ENCODE measurements around the gene ENDOU.

ENDOU gene

GRCh38 chr12:47721431-47721973, 3.8 kb downstream of the ENDOU start:
- DNase-seq (ENCODE audit: low read depth), result no peak

DNA sequence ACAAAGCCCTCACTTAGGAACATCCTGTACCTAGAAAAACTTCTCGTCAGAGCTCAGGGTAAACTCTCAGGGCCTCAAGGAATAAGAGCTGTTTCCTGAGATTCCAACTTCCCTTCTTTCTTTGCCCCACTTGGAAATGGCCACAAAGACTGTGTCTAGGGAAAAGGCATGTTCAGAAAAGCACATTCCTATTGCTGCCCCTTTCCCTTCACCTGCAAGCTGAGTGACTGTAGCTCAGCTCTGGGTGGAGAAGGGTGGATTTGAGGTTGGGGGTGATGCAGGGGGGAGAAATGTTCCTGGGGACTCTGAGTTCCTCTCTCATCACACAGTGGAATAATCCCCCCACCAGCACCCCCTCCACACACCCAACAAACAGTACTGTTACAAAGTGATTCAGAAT, 6.8 kb downstream of the ENDOU start:
- DNase-seq (ENCODE audit: low read depth), result no peak

DNA sequence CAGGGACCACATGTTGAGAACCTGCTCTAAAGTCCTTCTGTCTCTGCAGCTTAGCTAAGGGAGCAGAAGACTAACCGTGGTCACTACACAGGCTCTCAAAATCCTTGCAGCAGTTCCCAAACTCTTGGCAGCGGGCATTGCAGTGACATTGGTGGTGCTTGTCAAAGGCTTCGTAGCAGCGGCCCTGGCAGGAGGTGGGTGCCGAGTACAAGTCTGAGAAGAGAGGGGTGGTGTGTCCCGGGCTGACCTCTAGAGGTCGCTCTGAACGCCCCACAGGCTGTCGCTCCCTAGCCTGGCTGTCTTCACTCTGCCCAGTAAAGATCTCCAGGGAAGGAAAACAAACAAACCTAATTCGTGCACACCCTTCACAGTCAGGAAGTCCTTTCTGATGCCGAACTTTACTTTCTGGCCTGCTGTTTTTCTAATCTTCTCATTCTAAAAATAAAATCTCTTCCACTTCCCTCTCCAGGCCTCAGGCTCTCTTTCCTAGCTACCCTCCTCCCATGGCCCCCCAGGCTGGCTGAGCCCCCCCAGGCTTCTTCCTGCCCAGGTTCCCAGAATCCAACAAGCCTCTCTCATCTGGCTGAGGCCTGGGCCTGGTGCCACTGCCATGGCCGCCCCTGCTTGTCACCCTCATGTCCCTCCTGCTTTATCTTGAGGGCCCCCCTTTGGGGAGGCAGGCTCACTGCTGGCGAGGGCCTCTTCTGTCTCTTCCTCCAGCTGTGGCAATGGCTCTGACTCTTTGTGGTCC, 7.7 kb downstream of the ENDOU start:
- peak; percentile 43 for DNase-seq (ENCODE audit: low read depth)

DNA sequence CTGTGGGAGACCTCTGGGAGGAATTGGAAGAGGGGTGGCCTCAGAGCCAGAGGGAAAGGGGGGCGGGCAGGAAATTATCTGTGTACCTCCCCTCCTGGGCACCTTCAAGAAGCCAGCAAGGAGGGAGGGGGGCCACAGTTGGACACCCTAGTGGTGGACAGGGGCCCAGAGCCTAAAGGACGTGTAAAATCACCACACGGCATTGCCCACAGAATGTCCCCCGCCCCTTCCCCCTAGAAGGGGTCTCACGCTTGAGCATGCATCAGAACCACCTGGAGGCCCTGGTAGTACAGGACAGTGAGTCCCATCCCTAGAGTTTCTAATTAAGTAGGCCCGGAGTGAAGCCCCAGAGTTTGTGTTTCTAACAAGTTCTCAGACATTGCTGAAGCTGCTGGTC, 8.2 kb downstream of the ENDOU start:
- no peak for DNase-seq (ENCODE audit: low read depth)

GRCh38 chr12:47715877-47716548, 9.3 kb downstream of the ENDOU start:
- DNase-seq (ENCODE audit: low read depth), result no peak

GRCh38 chr12:47715393-47715876, 9.9 kb downstream of the ENDOU start:
- peak; percentile 60 for DNase-seq (ENCODE audit: low read depth)

DNA sequence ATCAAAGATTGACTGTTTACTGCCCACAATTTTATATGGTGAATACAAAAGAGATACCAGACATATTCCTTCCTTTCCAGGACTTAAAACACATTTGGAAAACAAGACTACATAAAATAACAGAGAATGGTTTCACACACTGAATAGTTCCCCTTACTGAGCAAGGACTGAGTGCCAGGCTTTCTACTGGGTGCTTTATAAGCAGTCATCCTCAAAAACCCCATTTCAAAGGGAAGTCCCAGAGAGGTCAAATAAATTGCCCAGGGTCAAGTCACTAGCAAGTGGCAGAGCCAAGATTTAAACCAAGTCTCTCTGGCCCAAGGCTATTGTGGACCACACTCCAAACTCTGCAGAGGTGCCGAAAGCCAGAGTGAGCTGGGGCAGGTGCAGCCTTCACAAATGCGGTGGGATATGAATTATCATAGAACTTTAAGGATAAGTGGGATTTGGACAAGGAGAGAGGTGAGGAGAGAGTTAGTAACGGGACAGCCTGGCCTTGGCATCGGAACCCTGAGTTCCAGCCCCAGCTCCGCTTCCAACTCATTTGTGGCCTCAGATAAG, 10.4 kb downstream of the ENDOU start:
- DNase-seq (ENCODE audit: low read depth), result no peak

DNA sequence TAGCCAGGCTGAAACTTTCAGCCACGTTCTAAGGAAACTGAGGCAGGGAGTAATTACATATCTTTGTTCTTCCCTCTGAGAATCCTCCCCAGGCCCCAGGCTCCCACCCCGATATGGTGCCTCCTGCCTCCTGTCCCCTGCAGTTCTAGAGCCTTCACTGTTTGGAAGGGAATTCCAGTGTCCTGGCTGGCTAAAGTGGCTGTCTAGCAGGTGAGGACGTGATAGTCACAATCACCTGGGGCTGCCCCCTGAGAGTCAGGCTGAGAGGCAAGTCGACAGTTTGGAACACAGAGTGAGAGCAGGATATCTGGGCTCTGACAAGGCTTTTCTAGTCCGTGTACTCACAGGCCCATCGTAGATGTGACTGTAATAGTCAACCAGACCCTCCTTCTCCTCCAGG, 13.1 kb downstream of the ENDOU start:
- no peak for DNase-seq (ENCODE audit: low read depth)

GRCh38 chr12:47711448-47711847, 13.8 kb downstream of the ENDOU start:
- DNase-seq (ENCODE audit: low read depth), result no peak

GRCh38 chr12:47710278-47710677, 15.0 kb downstream of the ENDOU start:
- DNase-seq (ENCODE audit: low read depth), result no peak

DNA sequence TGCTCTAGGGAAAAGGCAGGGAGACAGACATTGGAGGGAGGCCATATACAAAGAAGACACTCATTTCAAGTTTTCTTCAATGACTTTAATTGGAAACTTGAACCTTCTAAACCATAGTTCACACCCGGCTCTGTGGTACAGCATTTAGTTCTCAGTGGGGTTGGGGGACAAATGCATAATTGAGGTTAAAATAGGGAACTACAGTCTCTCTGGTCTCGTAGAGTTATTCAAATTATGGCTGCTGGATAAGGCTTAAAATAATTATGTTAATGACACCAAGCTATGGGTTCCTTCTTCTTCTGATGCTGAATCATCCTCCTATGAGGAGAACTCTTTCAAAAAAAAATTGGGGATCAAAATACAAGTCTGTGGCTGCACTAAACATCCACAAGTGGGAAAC, 15.6 kb downstream of the ENDOU start:
- no peak for DNase-seq (ENCODE audit: low read depth)

DNA sequence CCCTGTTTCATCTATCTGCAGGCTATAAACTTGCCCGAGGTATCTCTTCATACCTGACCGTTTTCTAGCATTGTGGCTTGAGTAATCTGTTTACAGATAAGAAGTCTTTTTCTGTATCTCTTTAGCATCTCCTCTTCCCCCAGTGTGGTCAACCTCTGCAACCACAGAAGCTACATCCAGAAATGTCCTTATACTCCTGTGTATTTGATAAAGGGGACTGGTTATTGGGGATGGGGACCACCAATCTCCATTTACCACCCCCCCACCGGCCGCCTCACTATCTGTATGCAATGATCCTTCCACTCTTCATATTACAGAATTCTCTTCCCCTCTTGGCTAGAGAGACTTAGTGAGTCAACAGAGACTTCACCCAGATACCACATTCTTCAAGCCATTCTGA, 16.1 kb downstream of the ENDOU start:
- no peak for DNase-seq (ENCODE audit: low read depth)

DNA sequence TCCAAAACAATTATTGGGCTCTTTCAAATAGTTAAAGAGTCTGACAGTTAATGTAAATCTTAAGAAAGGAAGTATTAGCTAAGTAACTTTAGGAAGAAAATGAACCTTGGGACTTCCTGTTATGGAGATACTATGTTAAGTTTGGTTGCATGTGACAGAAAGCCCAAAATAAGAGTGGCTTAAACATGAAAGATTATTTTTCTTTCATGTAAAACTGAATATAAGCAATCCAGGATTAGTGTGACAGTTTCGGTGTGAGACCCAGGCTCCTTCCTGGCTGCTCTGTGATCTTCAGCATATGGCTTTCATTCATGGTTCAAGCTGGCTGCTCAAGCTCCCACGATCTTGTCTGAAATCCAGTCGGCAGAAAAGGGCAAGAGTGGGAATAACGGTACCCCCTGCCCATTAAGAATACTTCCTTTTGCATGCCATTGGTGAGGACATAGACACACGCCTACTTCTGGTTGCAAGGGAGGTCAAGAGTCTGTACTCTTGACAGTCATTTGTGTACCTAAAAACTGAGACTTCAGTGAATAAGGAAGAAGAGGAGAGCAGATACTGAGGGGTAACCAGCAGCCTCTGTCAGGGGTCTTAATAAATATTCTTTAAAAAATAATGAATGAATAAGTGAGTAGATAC, 17.3 kb downstream of the ENDOU start:
- DNase-seq (ENCODE audit: low read depth), result no peak

DNA sequence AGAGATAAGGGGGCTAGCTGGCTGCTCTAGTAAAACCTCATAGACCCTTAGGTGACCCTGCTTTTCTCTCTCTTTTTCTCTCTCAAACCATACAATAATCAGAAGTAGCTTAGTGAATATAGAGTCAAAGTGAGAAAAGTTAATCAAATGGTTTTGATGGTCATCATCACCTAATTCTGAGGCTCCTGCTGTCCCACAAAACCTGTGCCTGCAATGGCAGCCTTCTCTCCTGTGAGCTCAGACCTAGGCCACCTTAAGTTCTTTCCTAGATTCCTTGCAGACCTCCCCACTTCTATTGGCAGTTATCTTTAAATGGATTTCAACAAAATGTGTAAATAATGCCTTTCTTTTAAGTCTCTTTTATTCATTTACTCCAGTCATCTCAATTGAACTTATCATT, 17.9 kb downstream of the ENDOU start:
- DNase-seq (ENCODE audit: low read depth), result no peak

- peak; percentile 98 for DNase-seq (ENCODE audit: low read depth)
Observed at GRCh38 chr12:47705566-47706425, 19.5 kb downstream of the ENDOU start, which contains the start of gene RPAP3. Gene RPAP3 (minus strand): TSS chr12:47706030. CDS start chr12:47702840, 3,190 bp downstream.

GRCh38 chr12:47705229-47705565, 20.1 kb downstream of the ENDOU start:
- DNase-seq (ENCODE audit: low read depth), result no peak

- DNase-seq (ENCODE audit: low read depth), result no peak
Observed at GRCh38 chr12:47704719-47705118, 20.6 kb downstream of the ENDOU start.

- no peak for DNase-seq (ENCODE audit: low read depth)
Observed at GRCh38 chr12:47700263-47700662, 25.0 kb downstream of the ENDOU start.

DNA sequence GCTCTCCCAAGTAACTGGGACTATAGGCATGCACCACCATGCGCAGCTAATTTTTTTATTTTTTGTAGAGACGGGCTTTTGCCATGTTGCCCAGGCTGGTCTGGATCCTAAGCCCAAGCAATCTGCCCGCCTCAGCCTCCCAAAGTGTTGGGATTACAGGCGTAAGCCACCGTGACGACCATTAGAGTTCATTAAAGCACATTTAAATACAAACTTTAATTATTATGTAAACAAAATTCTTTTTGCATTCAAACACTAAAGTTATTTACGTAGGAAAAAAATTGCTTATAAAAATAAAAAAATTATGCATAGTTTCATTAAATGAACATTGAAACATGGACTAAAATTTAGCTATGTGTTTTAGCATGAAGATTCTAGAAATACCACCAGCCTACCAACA, 26.7 kb downstream of the ENDOU start:
- DNase-seq (ENCODE audit: low read depth), result no peak

- no peak for DNase-seq (ENCODE audit: low read depth)
Observed at GRCh38 chr12:47698055-47698454, 27.2 kb downstream of the ENDOU start.

- DNase-seq (ENCODE audit: low read depth), result no peak
Observed at GRCh38 chr12:47689215-47689614, 36.1 kb downstream of the ENDOU start.

DNA sequence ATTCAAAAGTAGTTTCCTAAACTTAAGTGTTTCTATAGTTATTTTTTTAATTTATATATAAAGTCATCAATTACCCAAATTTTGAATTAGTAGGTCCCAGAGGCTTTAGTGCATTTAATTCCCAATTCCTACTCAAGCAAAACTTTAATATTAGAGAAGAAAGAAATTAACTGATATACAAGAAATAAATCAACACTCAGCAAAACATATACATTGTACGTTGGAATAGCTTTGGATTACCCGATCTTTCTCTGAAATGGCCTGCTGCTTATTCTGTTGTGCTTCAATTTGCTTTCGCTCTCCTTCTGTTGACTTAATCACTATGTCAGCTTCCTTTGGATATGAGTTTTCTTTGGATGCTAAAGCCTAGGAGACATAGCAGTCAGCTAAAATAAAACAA, 37.7 kb downstream of the ENDOU start:
- DNase-seq (ENCODE audit: low read depth), result no peak

All from activated T-cell treated with anti-CD3 and anti-CD28 coated beads for 48 hours (primary cell).